IPS-18a (cell line): ENCODE data around the gene RMDN2.

Experiments used
- H3K27ac ChIP-seq: one replicate; pipeline ENCODE4 v1.5.1; 2013; ENCODE audit warnings: low read length
- H3K27me3 ChIP-seq: one replicate; pipeline ENCODE4 v1.6.1; 2013; ENCODE audit warnings: mild to moderate bottlenecking, low read length; ENCODE audit not compliant: control insufficient read depth, insufficient read depth
- H3K36me3 ChIP-seq: one replicate; pipeline ENCODE4 v1.6.1; 2013; ENCODE audit warnings: low read depth, low read length; ENCODE audit not compliant: control insufficient read depth
- H3K4me1 ChIP-seq: one replicate; pipeline ENCODE4 v1.6.1; 2013; ENCODE audit warnings: low read depth, low read length; ENCODE audit not compliant: control insufficient read depth
- H3K4me3 ChIP-seq: one replicate; pipeline ENCODE4 v1.5.1; 2013; ENCODE audit warnings: low read length
- H3K9ac ChIP-seq: one replicate; pipeline ENCODE4 v1.6.1; 2013; ENCODE audit warnings: mild to moderate bottlenecking, low read length, moderate library complexity
- H3K9me3 ChIP-seq: one replicate; pipeline ENCODE4 v1.6.1; 2013; ENCODE audit warnings: low read depth, low read length; ENCODE audit not compliant: control insufficient read depth

Gene RMDN2

DNA sequence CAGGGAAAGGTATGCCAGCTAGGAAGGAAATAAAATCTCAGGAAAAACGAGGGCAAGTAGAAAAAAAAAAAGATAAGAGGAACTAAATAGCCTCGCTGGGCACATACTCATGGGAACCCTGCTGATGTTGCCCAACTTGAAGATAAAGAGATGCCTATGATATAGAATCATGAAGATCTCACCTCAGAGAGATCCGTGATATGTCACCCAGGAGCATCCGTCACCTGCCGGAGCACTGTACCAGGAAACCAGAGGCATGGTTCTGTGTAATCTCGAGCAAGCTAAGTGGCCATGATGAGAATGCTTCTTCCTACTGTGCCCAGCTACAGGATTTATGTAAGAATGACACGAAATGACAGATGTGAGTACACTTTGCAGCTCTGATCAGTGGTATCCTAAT, 110.9 kb downstream of the RMDN2 start:
- Histone ChIP-seq H3K27ac (no peak overlapping the region), H3K36me3 (no peaks in the 10 kb centered on the region), H3K4me1 (peaks cover 3% of the 10 kb centered on the region), H3K27me3 (peaks cover 14% of the 10 kb centered on the region), H3K4me3 (no peak overlapping the region), H3K9ac (no peak overlapping the region), H3K9me3 (no peaks in the 10 kb centered on the region)

DNA sequence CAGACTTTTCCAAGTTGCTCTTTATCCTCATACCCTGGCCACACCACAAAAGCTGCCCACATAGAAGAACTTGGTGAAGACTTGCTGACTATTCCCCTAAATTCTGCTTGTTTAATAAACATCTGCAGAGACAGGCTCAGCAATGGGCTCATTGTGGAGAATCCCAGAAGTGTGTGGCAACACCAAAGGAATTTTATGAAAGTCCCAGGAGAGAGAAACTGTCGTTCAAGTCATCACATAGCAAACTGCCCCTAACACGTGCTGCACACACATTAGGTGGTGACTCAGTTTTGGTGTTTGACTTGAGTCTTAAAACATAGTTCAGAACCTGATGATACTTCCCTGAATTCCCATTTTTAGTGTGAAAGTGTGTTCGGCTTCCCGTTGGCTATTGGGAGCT, 112.2 kb downstream of the RMDN2 start:
- Histone ChIP-seq H3K4me1 (peaks cover 3% of the 10 kb centered on the region), H3K9me3 (no peaks in the 10 kb centered on the region), H3K27me3 (peaks cover 14% of the 10 kb centered on the region), H3K36me3 (no peaks in the 10 kb centered on the region), H3K27ac (no peak overlapping the region), H3K9ac (no peak overlapping the region), H3K4me3 (no peak overlapping the region)

- H3K9ac ChIP-seq = peak overlapping the region; percentile 25
- no peaks in the 10 kb centered on the region for H3K9me3 ChIP-seq
- no peaks in the 10 kb centered on the region for H3K36me3 ChIP-seq
- peaks cover 3% of the 10 kb centered on the region for H3K4me1 ChIP-seq
- no peak overlapping the region for H3K27ac ChIP-seq
- H3K27me3 ChIP-seq = peaks cover 14% of the 10 kb centered on the region
- H3K4me3 ChIP-seq = peak overlapping the region; percentile 33
These were observed 112.9 kb downstream of the RMDN2 start for GRCh38 chr2:38037757-38038621.

DNA sequence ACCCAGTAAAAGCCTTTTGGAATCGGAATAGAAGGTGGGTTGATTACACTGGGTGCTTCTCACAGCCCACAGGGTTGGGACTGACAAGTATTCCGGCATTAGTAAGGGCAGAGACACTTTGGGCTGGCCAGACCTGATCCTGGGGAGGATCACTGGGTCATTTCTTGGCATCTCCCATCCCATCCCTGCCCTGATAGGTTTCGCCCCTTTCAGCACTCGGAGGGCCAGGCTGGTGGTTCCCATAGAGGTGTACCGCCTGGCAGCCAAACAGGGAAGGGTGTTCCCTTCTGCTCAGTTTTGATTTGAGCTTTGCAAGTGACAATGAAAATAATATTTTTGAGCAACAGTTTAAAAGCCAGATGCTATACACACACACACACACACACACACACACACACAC, 113.6 kb downstream of the RMDN2 start:
- peak overlapping the region; percentile 25 for H3K9ac ChIP-seq
- H3K27me3 ChIP-seq = peaks cover 14% of the 10 kb centered on the region
- no peaks in the 10 kb centered on the region for H3K9me3 ChIP-seq
- H3K36me3 ChIP-seq = no peaks in the 10 kb centered on the region
- H3K4me1 ChIP-seq = peaks cover 3% of the 10 kb centered on the region
- no peak overlapping the region for H3K27ac ChIP-seq
- H3K4me3 ChIP-seq = peak overlapping the region; percentile 33

DNA sequence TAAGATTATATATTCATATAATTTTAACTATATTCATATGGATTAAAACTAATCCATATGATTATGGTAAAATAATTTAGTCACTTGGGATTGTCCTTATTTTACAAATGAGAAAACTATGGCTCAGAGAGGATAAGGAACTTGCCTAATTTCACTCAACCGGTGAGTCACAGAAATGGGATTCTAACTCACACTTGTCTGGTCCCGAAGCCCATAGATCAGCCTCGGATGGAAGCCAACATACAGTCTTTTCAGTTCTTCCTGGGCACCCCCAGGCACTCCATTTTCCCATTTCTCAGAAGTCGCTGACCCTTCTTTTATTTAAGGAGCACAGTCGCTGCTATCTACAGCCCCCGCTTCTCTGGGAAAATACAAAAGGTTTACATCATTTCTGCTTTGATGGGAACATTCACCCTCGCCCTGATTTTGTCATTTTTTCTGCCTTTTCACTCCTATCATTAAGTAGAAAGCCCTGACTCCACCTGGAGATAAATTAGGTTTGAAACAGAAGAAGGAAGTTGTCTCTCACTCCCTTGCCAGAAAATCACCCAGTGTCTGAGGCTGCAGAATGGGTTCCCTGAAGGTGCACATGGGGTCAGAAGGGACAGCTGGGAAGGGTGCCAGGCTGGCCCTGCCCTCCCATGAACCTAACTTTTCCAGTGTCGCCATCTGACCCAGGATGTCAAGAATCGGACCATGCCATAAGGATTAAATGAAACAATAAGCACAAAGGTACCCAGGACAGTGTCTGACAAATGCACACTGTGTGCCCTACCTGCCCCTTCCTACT, 114.2 kb downstream of the RMDN2 start:
- Histone ChIP-seq H3K36me3 (no peaks in the 10 kb centered on the region), H3K4me3 (no peak overlapping the region), H3K9me3 (no peaks in the 10 kb centered on the region), H3K9ac (no peak overlapping the region), H3K27me3 (peaks cover 14% of the 10 kb centered on the region), H3K4me1 (peaks cover 8% of the 10 kb centered on the region), H3K27ac (no peak overlapping the region)

GRCh38 chr2:38045811-38046210, 120.7 kb downstream of the RMDN2 start:
- H3K36me3 ChIP-seq = no peaks in the 10 kb centered on the region
- no peak overlapping the region for H3K4me3 ChIP-seq
- peaks cover 9% of the 10 kb centered on the region for H3K4me1 ChIP-seq
- H3K27me3 ChIP-seq = no peaks in the 10 kb centered on the region
- no peaks in the 10 kb centered on the region for H3K9me3 ChIP-seq
- H3K27ac ChIP-seq = no peak overlapping the region
- no peak overlapping the region for H3K9ac ChIP-seq

- H3K9me3 ChIP-seq = no peaks in the 10 kb centered on the region
- no peak overlapping the region for H3K9ac ChIP-seq
- no peaks in the 10 kb centered on the region for H3K27me3 ChIP-seq
- no peak overlapping the region for H3K4me3 ChIP-seq
- H3K27ac ChIP-seq = no peak overlapping the region
- no peaks in the 10 kb centered on the region for H3K36me3 ChIP-seq
- no peaks in the 10 kb centered on the region for H3K4me1 ChIP-seq
These were observed 131.1 kb downstream of the RMDN2 start for GRCh38 chr2:38056216-38056615.

DNA sequence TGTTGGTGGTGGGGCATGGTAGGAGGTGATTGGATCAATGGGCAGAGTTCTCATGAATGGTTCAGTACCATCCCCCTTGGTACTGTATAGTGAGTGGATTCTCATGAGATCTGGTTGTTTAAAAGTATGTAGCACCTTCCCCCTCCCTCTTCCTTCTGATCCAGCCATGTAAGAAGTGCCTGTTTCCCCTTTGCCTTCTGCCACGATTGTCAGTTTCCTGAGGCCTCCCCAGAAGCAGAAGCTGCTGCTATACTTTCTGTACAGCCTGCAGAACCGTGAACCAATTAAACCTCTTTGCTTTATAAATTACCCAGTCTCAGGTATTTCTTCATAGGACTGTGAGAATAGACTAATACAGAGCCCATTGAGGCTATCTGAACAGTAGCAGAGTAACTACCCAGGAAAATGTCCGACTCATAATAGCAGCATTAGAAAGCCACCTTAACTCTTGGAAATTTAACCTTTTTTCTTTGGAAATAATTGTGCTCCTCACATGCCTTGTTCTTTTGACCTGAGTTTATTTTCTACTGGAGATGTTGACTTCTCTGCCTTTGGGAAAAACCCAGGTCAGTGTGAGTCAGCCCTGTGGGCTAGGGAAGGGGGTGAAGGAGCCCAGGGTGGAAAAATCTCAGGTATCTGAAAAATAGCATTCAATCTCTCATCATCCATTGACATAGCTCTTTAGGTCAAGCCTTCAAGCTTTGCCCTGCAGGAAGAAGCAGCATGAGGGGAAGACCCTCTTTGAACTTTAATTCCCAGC, 132.7 kb downstream of the RMDN2 start:
- Histone ChIP-seq H3K4me3 (no peak overlapping the region), H3K36me3 (no peaks in the 10 kb centered on the region), H3K27ac (no peak overlapping the region)

GRCh38 chr2:38060236-38061018, 135.3 kb downstream of the RMDN2 start:
- H3K4me3 ChIP-seq = no peak overlapping the region

More for the DNA sequence above, 132.7 kb downstream of the RMDN2 start:
- Histone ChIP-seq H3K27me3 (no peaks in the 10 kb centered on the region), H3K9me3 (no peaks in the 10 kb centered on the region), H3K4me1 (no peaks in the 10 kb centered on the region), H3K9ac (no peak overlapping the region)

GRCh38 chr2:38064801-38065501, 139.9 kb downstream of the RMDN2 start:
- no peak overlapping the region for H3K4me3 ChIP-seq
- no peak overlapping the region for H3K9ac ChIP-seq
- no peaks in the 10 kb centered on the region for H3K27me3 ChIP-seq
- no peaks in the 10 kb centered on the region for H3K36me3 ChIP-seq
- no peaks in the 10 kb centered on the region for H3K4me1 ChIP-seq
- H3K27ac ChIP-seq = no peak overlapping the region
- H3K9me3 ChIP-seq = no peaks in the 10 kb centered on the region

More at GRCh38 chr2:38060236-38061018, 135.3 kb downstream of the RMDN2 start:
- Histone ChIP-seq H3K27me3 (no peaks in the 10 kb centered on the region), H3K27ac (no peak overlapping the region), H3K36me3 (no peaks in the 10 kb centered on the region), H3K9ac (no peak overlapping the region), H3K4me1 (no peaks in the 10 kb centered on the region), H3K9me3 (no peaks in the 10 kb centered on the region)
